LHCN-M2 (cell line): ENCODE results near the gene CEMIP. TPM values are rescaled to one million over a fixed set of nuclear protein-coding genes. Genes with fewer than 3 reads are reported as not detected.
"Not testable (repeated sequence)": the region's sequence is repeated elsewhere in the genome, so short reads cannot be mapped to it uniquely, and the experiment has no call there.

Experiments used
- DNase-seq: peaks from one replicate; pipeline ENCODE4 v3.0.0-alpha.2; 2012; ENCODE audit warnings: low read depth
- total RNA-seq: library from RNA; depleted of rRNA; stranded (reverse); fragments of >200 nt; gene quantifications from 2 replicates; pipeline ENCODE4 v1.2.3, GENCODE V29; 2014

CEMIP gene
- total RNA-seq, 1 experiment from 2014 or later: 4.5 TPM

DNA sequence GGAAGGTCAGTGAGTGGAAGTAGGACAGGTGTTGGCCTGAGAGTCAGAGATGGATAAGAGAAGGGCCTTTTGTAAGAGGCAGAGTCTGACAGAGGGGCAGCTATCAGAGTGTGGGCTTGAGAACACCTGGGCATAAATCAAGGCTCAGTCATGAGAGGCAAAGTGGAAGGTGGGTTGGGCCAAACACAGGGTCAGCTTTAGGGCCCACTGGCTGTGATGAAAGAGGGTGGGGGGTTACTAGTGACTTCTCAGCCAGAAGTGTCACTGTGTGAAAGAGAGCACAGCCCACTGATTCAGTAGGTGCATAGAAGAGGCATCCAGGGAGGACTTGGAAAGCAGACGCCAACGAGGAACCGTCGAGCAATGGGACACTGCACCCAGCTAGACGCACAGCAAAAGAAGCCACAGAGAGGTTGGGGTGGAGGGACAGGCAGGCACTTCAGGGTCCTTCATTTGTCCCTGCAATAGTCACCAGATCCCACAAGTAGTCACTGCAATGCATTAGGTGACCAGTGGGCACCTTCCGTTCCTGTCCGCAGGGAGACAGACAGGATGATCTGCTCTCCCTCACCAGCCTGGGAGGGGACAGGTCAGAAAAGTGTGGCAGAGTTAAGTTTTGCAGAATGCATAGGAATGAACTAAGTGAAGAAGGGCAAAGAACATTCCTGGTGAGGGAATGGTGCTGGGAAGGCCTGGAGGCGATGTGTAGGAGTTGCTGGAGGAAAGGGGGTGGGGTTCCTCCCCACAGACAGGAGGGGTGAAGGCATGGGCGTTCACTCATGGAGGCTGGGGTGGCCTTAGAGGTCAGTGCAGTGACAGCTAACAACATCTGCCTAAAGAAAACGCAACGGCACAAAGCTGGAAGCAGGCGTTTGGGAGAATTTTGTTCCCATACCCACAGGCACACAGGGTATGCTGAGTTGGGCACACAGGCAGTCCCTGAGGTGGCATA lies 174.1 kb downstream of the CEMIP start:
- no peak for DNase-seq

DNA sequence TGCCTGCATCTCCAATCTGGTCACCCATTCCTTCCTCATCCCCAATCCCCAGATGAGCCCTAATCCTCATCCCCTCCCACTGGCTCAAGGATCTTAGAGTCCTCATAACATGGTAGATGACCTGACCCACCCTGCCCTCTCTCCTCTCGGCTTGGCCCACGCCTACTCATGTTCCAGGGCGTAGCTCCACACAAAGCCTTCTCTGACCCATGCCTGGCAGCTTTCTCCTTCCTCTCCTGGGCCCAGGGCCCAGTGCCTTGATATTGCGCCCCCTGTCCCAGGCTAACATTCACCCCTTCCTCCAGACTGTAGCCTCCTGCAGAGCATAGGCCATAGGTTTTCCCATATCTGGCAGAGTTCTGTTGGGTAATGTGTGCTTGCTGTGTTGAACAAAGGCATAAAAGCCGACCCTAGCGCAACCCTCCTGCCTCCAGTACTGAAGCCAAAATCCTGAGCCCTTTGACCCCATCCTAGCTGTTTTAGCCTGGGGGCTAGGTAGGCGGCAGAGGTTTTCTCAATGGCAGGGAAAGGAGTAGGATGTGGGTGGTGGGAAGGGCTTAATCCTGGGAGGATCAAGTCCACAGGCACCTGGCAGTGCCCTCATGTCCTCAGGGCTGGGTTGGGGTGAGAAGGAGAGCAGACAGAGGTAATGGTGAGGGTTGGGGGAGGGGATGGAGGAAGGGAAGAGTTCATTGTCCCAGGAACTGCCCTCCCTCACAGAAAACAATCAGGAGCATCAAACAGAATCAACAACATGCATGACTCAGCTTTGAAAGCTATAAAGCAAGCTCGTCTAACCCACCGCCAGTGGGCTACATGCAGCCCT lies 175.0 kb downstream of the CEMIP start:
- DNase-seq: no peak

- peak; percentile 96 for DNase-seq
Observed at GRCh38 chr15:80955571-80956452, 176.6 kb downstream of the CEMIP start.

GRCh38 chr15:80957556-80957955 lies 178.4 kb downstream of the CEMIP start:
- peak; percentile 17 for DNase-seq

GRCh38 chr15:80957976-80958375 lies 178.8 kb downstream of the CEMIP start:
- DNase-seq: peak; percentile 17

- DNase-seq: no peak
Observed at GRCh38 chr15:80958818-80959495, 179.8 kb downstream of the CEMIP start.

- DNase-seq: not testable (repeated sequence)
Observed at GRCh38 chr15:80965454-80965853, 186.3 kb downstream of the CEMIP start.

DNA sequence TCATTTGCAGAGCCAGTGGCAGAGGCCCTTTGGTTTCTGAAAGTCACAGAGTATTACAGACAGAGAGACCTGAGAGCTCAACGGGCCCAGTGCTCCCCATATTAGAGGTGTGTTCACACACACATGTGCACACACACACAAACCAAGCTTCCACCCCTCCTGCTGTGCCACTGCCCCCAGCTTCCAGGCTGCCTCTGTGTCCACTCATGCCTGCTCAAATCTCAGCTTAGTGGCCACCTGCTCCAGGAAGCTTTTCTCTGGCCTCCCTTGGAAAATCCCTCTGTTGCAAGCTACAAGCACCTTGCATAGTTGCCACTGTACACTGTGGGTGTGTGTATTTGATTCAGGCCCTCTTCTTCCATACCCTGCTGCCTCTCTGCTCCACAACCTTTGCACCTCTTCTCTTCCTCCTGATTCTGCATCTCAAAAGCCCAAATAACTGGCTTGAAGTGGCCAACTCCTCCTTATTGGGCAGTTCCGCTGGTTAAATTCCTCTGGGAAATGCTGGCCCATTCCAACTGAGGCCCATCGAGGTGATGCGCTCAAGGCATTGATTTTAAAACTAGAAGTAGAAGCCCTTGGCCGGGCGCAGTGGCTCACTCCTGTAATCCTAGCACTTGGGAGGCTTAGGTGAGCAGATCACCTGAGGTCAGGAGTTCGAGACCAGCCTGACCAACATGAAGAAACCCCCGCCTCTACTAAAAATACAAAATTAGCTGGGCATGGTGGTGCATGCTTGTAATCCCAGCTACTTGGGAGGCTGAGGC lies 187.4 kb downstream of the CEMIP start:
- no peak for DNase-seq

DNA sequence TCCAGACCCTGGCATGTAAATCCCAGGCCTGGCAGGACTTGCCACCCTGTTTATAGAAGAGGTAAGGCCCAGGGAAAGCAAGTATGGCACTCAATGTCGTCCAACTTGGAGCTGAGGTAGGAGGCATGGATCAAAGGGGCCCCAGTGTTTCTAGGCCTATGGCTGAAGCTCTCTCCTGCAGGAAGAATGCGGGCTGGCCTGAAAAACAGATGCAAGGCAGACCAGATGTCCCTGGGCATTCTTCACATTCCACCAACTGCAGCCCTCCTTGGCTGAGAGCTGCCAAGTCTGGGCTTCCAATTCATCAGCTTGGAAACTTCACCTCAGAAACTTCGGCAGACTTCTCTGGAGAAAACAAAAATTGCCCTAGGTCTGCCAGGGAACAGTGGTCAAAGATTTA lies 188.3 kb downstream of the CEMIP start:
- DNase-seq: peak; percentile 80

- DNase-seq: no peak
Observed at GRCh38 chr15:80967991-80968510, 188.9 kb downstream of the CEMIP start.

DNA sequence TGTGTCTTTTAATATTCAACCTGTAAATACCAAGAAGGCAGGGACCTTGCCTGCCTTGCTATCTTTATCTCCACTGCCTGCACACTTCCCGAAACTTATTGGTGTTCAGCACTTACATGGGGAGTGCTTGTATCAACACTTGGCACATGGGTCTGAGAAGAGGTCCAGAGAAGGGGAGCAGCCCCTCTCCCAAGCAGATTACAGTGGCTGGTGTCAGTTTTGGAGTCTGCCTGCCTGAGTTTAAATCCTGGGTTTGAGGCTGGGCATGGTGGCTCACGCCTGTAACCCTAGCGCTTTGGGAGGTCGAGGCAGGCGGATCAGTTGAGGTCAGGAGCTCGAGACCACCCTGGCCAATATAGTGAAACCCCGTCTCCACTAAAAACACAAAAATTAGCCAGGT lies 190.1 kb downstream of the CEMIP start:
- DNase-seq: no peak

DNA sequence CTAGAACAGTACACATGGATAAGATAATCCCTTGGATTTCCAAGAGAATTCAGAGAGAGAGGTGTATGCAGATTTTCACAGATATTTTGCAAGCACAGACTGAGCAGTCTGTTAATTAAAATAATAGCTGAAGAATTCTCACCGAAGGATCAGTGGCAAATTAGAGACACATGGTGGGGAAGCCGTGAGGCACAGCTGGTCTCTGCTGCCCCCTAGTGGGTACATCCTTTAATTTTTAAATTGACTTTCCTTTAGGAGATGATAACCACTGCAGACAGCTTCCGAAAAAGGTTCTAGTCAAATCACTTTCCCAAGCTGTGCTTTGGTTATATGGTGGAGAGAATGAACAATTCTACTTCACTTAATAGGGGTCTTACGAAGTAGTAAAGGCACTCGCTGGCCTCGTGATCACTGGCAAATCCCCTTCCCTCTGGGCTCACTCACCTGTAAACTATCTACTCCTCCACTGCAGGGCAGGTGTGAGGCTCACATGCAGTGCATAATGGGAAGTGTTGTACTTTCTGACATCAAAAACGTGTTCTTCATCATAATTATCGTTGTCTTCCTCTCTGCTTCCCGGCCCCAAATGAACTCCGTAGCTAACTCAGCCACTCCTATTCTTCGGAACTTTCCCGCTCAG lies 191.0 kb downstream of the CEMIP start:
- peak; percentile 51 for DNase-seq

DNA sequence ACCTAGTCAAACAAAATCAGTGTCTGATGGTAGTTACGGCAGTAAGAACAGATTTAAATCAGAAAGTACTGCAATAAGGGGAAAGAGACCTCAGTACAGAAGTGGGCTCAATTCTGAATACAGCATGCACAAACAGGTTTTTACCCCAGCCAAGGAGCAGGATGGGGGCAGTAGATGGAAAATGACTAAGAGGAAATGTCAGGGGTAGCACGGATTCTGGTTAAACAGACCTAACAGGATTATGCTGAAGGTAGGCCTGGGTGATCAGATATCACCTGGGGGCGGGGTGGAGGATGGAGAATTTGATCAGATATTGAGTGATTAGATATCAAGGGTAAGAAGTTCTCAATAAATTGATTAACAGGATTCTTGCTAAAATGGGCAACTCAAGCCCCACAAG lies 191.5 kb downstream of the CEMIP start:
- DNase-seq: no peak

DNA sequence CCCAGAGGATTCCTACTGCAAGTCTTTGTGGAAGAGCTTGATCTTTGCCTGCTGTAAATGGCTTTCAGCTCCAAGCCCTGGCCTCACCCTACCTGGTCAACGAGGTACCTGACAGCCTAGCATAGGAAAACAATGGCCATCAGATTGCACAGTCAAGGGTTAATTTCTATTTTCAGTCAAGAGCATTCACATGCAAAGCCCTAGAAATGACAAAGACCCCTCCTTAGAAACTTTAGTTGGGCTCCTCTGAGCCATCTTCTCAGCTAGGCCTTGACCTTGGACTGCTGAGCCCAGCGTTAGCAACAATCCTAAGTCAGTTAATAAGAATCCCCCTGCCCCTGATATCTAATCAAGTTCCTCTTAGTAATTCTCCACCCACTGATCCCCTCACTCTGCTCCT lies 192.0 kb downstream of the CEMIP start:
- DNase-seq: no peak

- no peak for DNase-seq
Observed at GRCh38 chr15:80972276-80972675, 193.1 kb downstream of the CEMIP start.

- no peak for DNase-seq
Observed at GRCh38 chr15:80974914-80975313, 195.7 kb downstream of the CEMIP start.

DNA sequence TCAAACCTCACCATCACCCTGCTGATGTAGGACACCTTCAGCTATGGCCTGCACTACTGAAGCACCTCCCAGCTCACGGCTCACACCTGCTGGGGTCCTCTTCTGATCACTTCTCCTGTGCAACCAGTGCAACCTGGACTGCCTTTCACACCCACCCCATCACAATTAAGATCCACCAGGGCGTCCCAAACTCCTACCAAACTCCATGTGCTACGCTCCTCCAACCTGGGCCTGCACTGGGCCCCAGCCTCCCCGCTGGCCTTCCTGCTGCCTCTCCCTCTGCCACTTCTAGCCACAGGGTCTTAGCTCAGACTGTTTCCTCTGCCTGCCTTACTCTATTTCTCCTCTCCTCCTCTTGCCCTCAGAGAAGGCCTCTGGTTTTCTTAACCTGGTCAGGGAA lies 197.7 kb downstream of the CEMIP start:
- no peak for DNase-seq

DNA sequence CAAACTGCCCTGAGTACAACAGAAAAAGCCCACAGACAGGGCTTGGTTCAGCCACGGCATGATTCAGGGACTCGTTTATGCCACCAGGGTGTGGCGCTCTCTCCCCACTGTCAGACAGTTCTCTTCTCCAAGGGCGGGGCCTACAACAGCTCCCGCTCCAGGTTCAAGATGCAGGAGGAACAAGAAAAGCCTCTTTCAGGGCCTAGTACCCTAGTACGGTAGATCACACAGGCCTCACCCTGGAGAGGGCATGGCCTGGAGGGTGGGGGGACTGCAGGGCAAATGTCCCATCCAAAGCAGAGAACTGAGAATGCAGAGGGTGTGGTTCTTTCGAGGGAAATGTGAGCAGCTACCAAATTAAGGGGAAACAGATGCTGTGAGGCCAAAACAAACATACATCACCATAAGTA lies 198.5 kb downstream of the CEMIP start:
- DNase-seq: no peak

DNA sequence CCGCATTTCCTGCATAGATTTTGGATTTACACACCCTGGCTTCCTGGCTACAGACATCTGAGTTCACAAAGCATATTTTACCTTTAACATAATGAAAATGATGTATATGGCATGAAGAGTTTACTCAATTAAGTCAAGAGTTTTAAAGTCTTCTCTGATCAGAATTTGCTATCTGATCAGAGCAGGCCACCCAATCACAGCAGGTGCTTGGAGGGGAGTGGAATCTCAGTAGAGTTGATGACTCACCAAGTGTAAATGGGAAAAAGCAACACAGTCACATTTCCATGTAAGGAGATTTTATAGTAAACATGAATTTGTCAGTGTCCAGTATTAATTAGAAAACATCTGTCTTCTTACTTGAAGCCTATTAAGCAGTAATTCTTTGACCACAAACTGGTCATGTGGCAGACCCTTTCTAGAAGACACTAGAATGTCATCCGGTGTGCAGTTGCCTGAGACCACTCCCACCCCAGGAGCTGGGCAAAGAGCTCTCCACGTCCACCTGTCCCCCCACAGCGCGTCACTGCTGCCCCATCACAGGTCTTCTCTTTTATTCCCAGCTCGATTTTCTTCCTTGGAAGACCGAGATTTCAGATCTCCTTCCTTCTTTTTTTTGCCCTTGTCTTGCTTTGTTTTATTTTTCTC lies 199.6 kb downstream of the CEMIP start:
- DNase-seq: no peak
